Osteoblast (primary cell): ENCODE data around the gene DDX46. TPM values are rescaled to one million over a fixed set of nuclear protein-coding genes. Genes with fewer than 3 reads are reported as not detected.

Experiments used
- DNase-seq: peaks from one replicate; pipeline ENCODE4 v3.0.0; 2011; ENCODE audit warnings: low spot score, mixed read lengths; ENCODE audit not compliant: insufficient read length; ENCODE audit errors: missing footprints
- H2AFZ ChIP-seq: 2 replicates; pipeline ENCODE4 v1.6.0; 2011; ENCODE audit warnings: mild to moderate bottlenecking, low read length
- H3K27ac ChIP-seq: 2 replicates; pipeline ENCODE4 v1.5.1; 2011; ENCODE audit warnings: mild to moderate bottlenecking, low read depth, low read length, moderate library complexity
- H3K27me3 ChIP-seq: 2 replicates; pipeline ENCODE4 v1.6.0; 2012; ENCODE audit warnings: mild to moderate bottlenecking, control low read depth, inconsistent platforms, low read length, moderate library complexity; ENCODE audit not compliant: insufficient read depth
- H3K36me3 ChIP-seq: 2 replicates; pipeline ENCODE4 v1.5.1; 2011; ENCODE audit warnings: mild to moderate bottlenecking, low read length, control low read depth, moderate library complexity; ENCODE audit not compliant: insufficient read depth
- H3K4me1 ChIP-seq: 2 replicates; pipeline ENCODE4 v1.5.1; 2011; ENCODE audit warnings: mild to moderate bottlenecking, low read length, control low read depth, moderate library complexity; ENCODE audit not compliant: insufficient read depth
- H3K4me2 ChIP-seq: 2 replicates; pipeline ENCODE4 v1.6.0; 2011; ENCODE audit warnings: mild to moderate bottlenecking, low read length; ENCODE audit not compliant: insufficient read depth
- H3K4me3 ChIP-seq: fragments of 200-600 bp; sonication (generic); 3 replicates; pipeline ENCODE4 v1.5.1; 2012; ENCODE audit warnings: mild to moderate bottlenecking, low read length, inconsistent platforms; ENCODE audit not compliant: insufficient read depth
- H3K79me2 ChIP-seq: 2 replicates; pipeline ENCODE4 v1.6.0; 2012; ENCODE audit warnings: mild to moderate bottlenecking, low read length, control low read depth, inconsistent platforms; ENCODE audit not compliant: insufficient read depth
- H3K9me3 ChIP-seq: 2 replicates; pipeline ENCODE4 v1.5.1; 2011; ENCODE audit warnings: low read depth, low read length, control low read depth
- H4K20me1 ChIP-seq: 2 replicates; pipeline ENCODE4 v1.6.0; 2012; ENCODE audit warnings: mild to moderate bottlenecking, low read length, control low read depth; ENCODE audit not compliant: insufficient read depth
- CTCF ChIP-seq: IDR thresholded peaks from 2 replicates; pipeline ENCODE4 v1.5.1; 2011; ENCODE audit warnings: mild to moderate bottlenecking, low read depth, low read length, moderate library complexity; ENCODE audit errors: extremely low read depth
- total RNA-seq: library from RNA; depleted of rRNA; stranded (reverse); fragments of >200 nt; gene quantifications from 2 replicates; pipeline ENCODE4 v1.2.3, GENCODE V29; 2012

DDX46 gene
- total RNA-seq, 1 donor = 20.6 TPM

GRCh38 chr5:134840811-134841210 is 82.2 kb downstream of the DDX46 start:
- no peaks in the 10 kb centered on the region for H4K20me1 ChIP-seq
- no peaks in the 10 kb centered on the region for H3K79me2 ChIP-seq
- no peak overlapping the region for H3K27ac ChIP-seq
- no peak overlapping the region for H2AFZ ChIP-seq
- TF ChIP-seq CTCF = no peak
- DNase-seq = no peak
- no peaks in the 10 kb centered on the region for H3K27me3 ChIP-seq
- H3K4me1 ChIP-seq = peaks cover 31% of the 10 kb centered on the region
- no peaks in the 10 kb centered on the region for H3K9me3 ChIP-seq
- H3K36me3 ChIP-seq = peaks cover 15% of the 10 kb centered on the region
- H3K4me2 ChIP-seq = no peak overlapping the region
- no peak overlapping the region for H3K4me3 ChIP-seq

- no peak for TF ChIP-seq CTCF
- no peak overlapping the region for H3K4me3 ChIP-seq
- H3K27ac ChIP-seq = no peak overlapping the region
- peaks cover 29% of the 10 kb centered on the region for H3K4me1 ChIP-seq
- H3K27me3 ChIP-seq = no peaks in the 10 kb centered on the region
- no peak overlapping the region for H3K4me2 ChIP-seq
- DNase-seq = no peak
- peaks cover 31% of the 10 kb centered on the region for H3K79me2 ChIP-seq
- H2AFZ ChIP-seq = no peak overlapping the region
- no peaks in the 10 kb centered on the region for H3K9me3 ChIP-seq
- peaks cover 2% of the 10 kb centered on the region for H4K20me1 ChIP-seq
- peaks cover 10% of the 10 kb centered on the region for H3K36me3 ChIP-seq
Measured at GRCh38 chr5:134844252-134844651, 85.7 kb downstream of the DDX46 start.

- peaks cover 42% of the 10 kb centered on the region for H3K79me2 ChIP-seq
- H3K27me3 ChIP-seq = no peaks in the 10 kb centered on the region
- H3K27ac ChIP-seq = peak overlapping the region; percentile 89
- no peak for DNase-seq
- H3K4me2 ChIP-seq = peak overlapping the region; percentile 87
- no peak for TF ChIP-seq CTCF
- peak overlapping the region; percentile 94 for H3K4me3 ChIP-seq
- peaks cover 8% of the 10 kb centered on the region for H4K20me1 ChIP-seq
- no peaks in the 10 kb centered on the region for H3K9me3 ChIP-seq
- peaks cover 29% of the 10 kb centered on the region for H3K4me1 ChIP-seq
- H2AFZ ChIP-seq = peak overlapping the region; percentile 65
- peaks cover 7% of the 10 kb centered on the region for H3K36me3 ChIP-seq
Measured at GRCh38 chr5:134845335-134845851, 86.8 kb downstream of the DDX46 start.

- H3K27ac ChIP-seq = peak within 1 kb of the TSS; percentile 89
- peaks cover 7% of the 10 kb centered on the region for H3K36me3 ChIP-seq
- peaks cover 12% of the 10 kb centered on the region for H4K20me1 ChIP-seq
- no peaks in the 10 kb centered on the region for H3K27me3 ChIP-seq
- H2AFZ ChIP-seq = peak within 1 kb of the TSS; percentile 78
- H3K79me2 ChIP-seq = peaks cover 46% of the 10 kb centered on the region
- peak; percentile 96 for DNase-seq
- peaks cover 31% of the 10 kb centered on the region for H3K4me1 ChIP-seq
- H3K4me3 ChIP-seq = peak within 1 kb of the TSS; percentile 94
- H3K4me2 ChIP-seq = peak within 1 kb of the TSS; percentile 87
- no peaks in the 10 kb centered on the region for H3K9me3 ChIP-seq
- TF ChIP-seq CTCF = no peak
Measured at GRCh38 chr5:134845852-134846640, 87.5 kb downstream of the DDX46 start, which contains the start of gene C5orf24. C5orf24 (plus strand) TSS chr5:134845968; CDS start chr5:134854901, 8,933 bp downstream.
